HL-60 (cell line): Measurements from ENCODE around the gene B3GALT5.

Source experiments
- DNase-seq, 2 experiments: peaks; one replicate each; pipeline ENCODE4 v3.0.0-alpha.2; 2010 to 2020; ENCODE audit warnings: low read depth in 1 of 2, low spot score in 1 of 2
- H3K27ac ChIP-seq: fragments of 250-450 bp; sonication (Bioruptor Pico); replicated peaks from 2 replicates; pipeline ENCODE4 v1.5.1; 2020; ENCODE audit warnings: mild to moderate bottlenecking, moderate library complexity
- H3K27me3 ChIP-seq: fragments of 250-450 bp; sonication (Bioruptor Pico); 2 replicates; pipeline ENCODE4 v1.5.1; 2021; ENCODE audit warnings: mild to moderate bottlenecking, moderate library complexity; ENCODE audit not compliant: insufficient read depth, poor library complexity, severe bottlenecking
- H3K4me3 ChIP-seq: replicated peaks from 2 replicates; pipeline ENCODE4 v1.5.1; 2011; ENCODE audit warnings: mild to moderate bottlenecking, control low read depth, low read length; ENCODE audit not compliant: insufficient read depth
- CTCF ChIP-seq: IDR thresholded peaks from one replicate; pipeline ENCODE4 v1.5.1; 2011; ENCODE audit warnings: low read length, control low read depth, inconsistent platforms; ENCODE audit not compliant: insufficient read depth
- GABPA ChIP-seq: IDR thresholded peaks from 2 replicates; pipeline ENCODE4 v1.6.1; 2012; ENCODE audit warnings: low read depth
- POLR2AphosphoS5 ChIP-seq: IDR thresholded peaks from 2 replicates; pipeline ENCODE4 v1.6.1; 2012; ENCODE audit warnings: low read depth
- REST ChIP-seq: IDR thresholded peaks from 2 replicates; pipeline ENCODE4 v1.6.1; 2012; ENCODE audit warnings: low read depth; ENCODE audit not compliant: insufficient replicate concordance
- SPI1 ChIP-seq: IDR thresholded peaks from 2 replicates; pipeline ENCODE4 v1.6.1; 2012; ENCODE audit warnings: low read depth, mild to moderate bottlenecking, borderline replicate concordance

The B3GALT5 gene

GRCh38 chr21:39579734-39580332 lies 32.9 kb upstream of the B3GALT5 start:
- H3K4me3 ChIP-seq, result no peak overlapping the region
- DNase-seq, result no peak
- H3K27me3 ChIP-seq, result no peaks in the 10 kb centered on the region
- no peak overlapping the region for H3K27ac ChIP-seq
- TF ChIP-seq POLR2AphosphoS5 (no peak), CTCF (no peak), SPI1 (no peak), REST (no peak), GABPA (no peak)

GRCh38 chr21:39580744-39581143 lies 32.0 kb upstream of the B3GALT5 start:
- H3K4me3 ChIP-seq, result no peak overlapping the region
- DNase-seq, result no peak
- H3K27me3 ChIP-seq, result no peaks in the 10 kb centered on the region
- no peak overlapping the region for H3K27ac ChIP-seq
- no peak for TF ChIP-seq POLR2AphosphoS5
- TF ChIP-seq SPI1, result no peak
- no peak for TF ChIP-seq CTCF
- no peak for TF ChIP-seq GABPA
- TF ChIP-seq REST, result no peak

- no peak overlapping the region for H3K27ac ChIP-seq
- no peaks in the 10 kb centered on the region for H3K27me3 ChIP-seq
- TF ChIP-seq CTCF, result no peak
- no peak for TF ChIP-seq REST
- no peak for TF ChIP-seq POLR2AphosphoS5
Observed at GRCh38 chr21:39581414-39581813, 31.3 kb upstream of the B3GALT5 start.

More at GRCh38 chr21:39581414-39581813, 31.3 kb upstream of the B3GALT5 start:
- DNase-seq, result no peak
- no peak overlapping the region for H3K4me3 ChIP-seq
